Measurements from ENCODE around the gene PRKAR1A.

PRKAR1A gene

GRCh38 chr17:68470961-68471360, 41.3 kb upstream of the PRKAR1A start:
- Histone ChIP-seq H3K9ac (no peak overlapping the region), H3K4me2 (no peak overlapping the region), H3K79me2 (ENCODE audit: insufficient read depth, low read depth) (no peaks in the 10 kb centered on the region), H4K20me1 (ENCODE audit: insufficient read depth) (no peaks in the 10 kb centered on the region), H3K36me3 (ENCODE audit: insufficient read depth) (no peaks in the 10 kb centered on the region), H3K27me3 (ENCODE audit: insufficient read depth, low read depth) (no peaks in the 10 kb centered on the region), H3K27ac (no peak overlapping the region), H3K4me1 (ENCODE audit: low read depth, poor library complexity, severe bottlenecking) (peaks cover 8% of the 10 kb centered on the region), H2AFZ (ENCODE audit: low read depth) (no peak overlapping the region), H3K4me3 (IDR thresholded peaks at IDR 0.05; ENCODE audit: insufficient read depth, low read depth, low read length) (no peak overlapping the region)
- TF ChIP-seq CTCF (conservative IDR thresholded peaks at IDR 0.05; ENCODE audit: low read depth, low read length) = no peak

GRCh38 chr17:68480885-68481284, 31.3 kb upstream of the PRKAR1A start:
- no peaks in the 10 kb centered on the region for H3K36me3 ChIP-seq (ENCODE audit: insufficient read depth)
- no peak overlapping the region for H3K9ac ChIP-seq
- no peaks in the 10 kb centered on the region for H3K4me1 ChIP-seq (ENCODE audit: low read depth, poor library complexity, severe bottlenecking)
- no peak overlapping the region for H2AFZ ChIP-seq (ENCODE audit: low read depth)
- H3K4me3 ChIP-seq (IDR thresholded peaks at IDR 0.05; ENCODE audit: insufficient read depth, low read depth, low read length) = no peak overlapping the region
- no peak for TF ChIP-seq CTCF (conservative IDR thresholded peaks at IDR 0.05; ENCODE audit: low read depth, low read length)
- no peaks in the 10 kb centered on the region for H3K79me2 ChIP-seq (ENCODE audit: insufficient read depth, low read depth)
- H3K27me3 ChIP-seq (ENCODE audit: insufficient read depth, low read depth) = no peaks in the 10 kb centered on the region
- H4K20me1 ChIP-seq (ENCODE audit: insufficient read depth) = no peaks in the 10 kb centered on the region
- H3K4me2 ChIP-seq = no peak overlapping the region
- no peak overlapping the region for H3K27ac ChIP-seq

GRCh38 chr17:68482576-68483041, 29.6 kb upstream of the PRKAR1A start:
- H3K79me2 ChIP-seq (ENCODE audit: insufficient read depth, low read depth) = no peaks in the 10 kb centered on the region
- no peaks in the 10 kb centered on the region for H3K27me3 ChIP-seq (ENCODE audit: insufficient read depth, low read depth)
- H2AFZ ChIP-seq (ENCODE audit: low read depth) = no peak overlapping the region
- H3K27ac ChIP-seq = no peak overlapping the region
- H3K4me2 ChIP-seq = no peak overlapping the region
- no peaks in the 10 kb centered on the region for H3K36me3 ChIP-seq (ENCODE audit: insufficient read depth)
- H4K20me1 ChIP-seq (ENCODE audit: insufficient read depth) = no peaks in the 10 kb centered on the region
- no peak overlapping the region for H3K9ac ChIP-seq
- TF ChIP-seq CTCF (conservative IDR thresholded peaks at IDR 0.05; ENCODE audit: low read depth, low read length) = no peak
- no peak overlapping the region for H3K4me3 ChIP-seq (IDR thresholded peaks at IDR 0.05; ENCODE audit: insufficient read depth, low read depth, low read length)
- no peaks in the 10 kb centered on the region for H3K4me1 ChIP-seq (ENCODE audit: low read depth, poor library complexity, severe bottlenecking)

GRCh38 chr17:68484458-68484857, 27.8 kb upstream of the PRKAR1A start:
- no peak overlapping the region for H3K4me2 ChIP-seq
- no peak overlapping the region for H3K4me3 ChIP-seq (IDR thresholded peaks at IDR 0.05; ENCODE audit: insufficient read depth, low read depth, low read length)
- H3K9ac ChIP-seq = no peak overlapping the region
- H3K4me1 ChIP-seq (ENCODE audit: low read depth, poor library complexity, severe bottlenecking) = no peaks in the 10 kb centered on the region
- H2AFZ ChIP-seq (ENCODE audit: low read depth) = no peak overlapping the region
- no peak for TF ChIP-seq CTCF (conservative IDR thresholded peaks at IDR 0.05; ENCODE audit: low read depth, low read length)
- H4K20me1 ChIP-seq (ENCODE audit: insufficient read depth) = no peaks in the 10 kb centered on the region
- no peak overlapping the region for H3K27ac ChIP-seq
- H3K36me3 ChIP-seq (ENCODE audit: insufficient read depth) = no peaks in the 10 kb centered on the region
- H3K27me3 ChIP-seq (ENCODE audit: insufficient read depth, low read depth) = no peaks in the 10 kb centered on the region
- H3K79me2 ChIP-seq (ENCODE audit: insufficient read depth, low read depth) = no peaks in the 10 kb centered on the region

Measured in KMS-11 (cell line).